Ovary (tissue), 9 donors: ENCODE measurements around the gene TMEM205. TPM values are rescaled to one million over a fixed set of nuclear protein-coding genes. Genes with fewer than 3 reads are reported as not detected.

ENCODE experiments used
- DNase-seq, 5 donors: peaks; one replicate each; pipeline ENCODE4 v3.0.0-alpha.2; 2019 to 2020
- H3K27ac ChIP-seq, 2 donors: fragments of 200-600 bp; one replicate each; pipeline versions ENCODE4 v1.5.1 to v1.8.0; 2019 to 2022
- H3K27me3 ChIP-seq: fragments of 200-600 bp; one replicate; pipeline ENCODE4 v1.8.0; 2022
- H3K36me3 ChIP-seq: fragments of 200-600 bp; sonication (generic); one replicate; pipeline ENCODE4 v1.5.1; 2019
- H3K4me1 ChIP-seq: one replicate; pipeline ENCODE4 v1.8.1; 2013; ENCODE audit warnings: mild to moderate bottlenecking, moderate library complexity; ENCODE audit not compliant: insufficient read depth
- H3K4me3 ChIP-seq: fragments of 200-600 bp; sonication (generic); one replicate; pipeline ENCODE4 v1.5.1; 2017
- H3K9me3 ChIP-seq, 2 donors: fragments of 200-600 bp in 1 of 2; sonication (generic) in 1 of 2; one replicate each; pipeline versions ENCODE4 v1.5.1 to v1.8.1; 2013 to 2019; ENCODE audit warnings: mild to moderate bottlenecking in 1 of 2, moderate library complexity in 1 of 2
- CTCF ChIP-seq, 3 donors: fragments of 450-650 bp in 2 of 3; fragments of 200-600 bp in 1 of 3; IDR thresholded peaks; one replicate each; pipeline versions ENCODE4 v1.5.1 to v1.8.0; 2016 to 2022; ENCODE audit warnings: antibody characterized with exemption in 3 of 3, mild to moderate bottlenecking in 1 of 3
- EP300 ChIP-seq: sonication (generic); formaldehyde crosslinking; IDR thresholded peaks from one replicate; pipeline ENCODE4 v1.6.1; 2017; ENCODE audit warnings: antibody characterized with exemption
- POLR2A ChIP-seq: fragments of 450-650 bp; IDR thresholded peaks from one replicate; pipeline ENCODE4 v1.6.1; 2017; ENCODE audit warnings: antibody characterized with exemption, mild to moderate bottlenecking, moderate library complexity
- WGBS, 3 donors: extraction: QIAGEN DNeasy Blood & Tissue Kit in 1 of 3; methylation state at CpG; one replicate each; pipeline versions ENCODE4 v1.1.5 to v1.1.7; 2013 to 2017; 5-methylcytosine and 5-hydroxymethylcytosine counted together
- intact Hi-C, 4 donors: fragments of 100-400 bp; cut with DNase I; formaldehyde crosslinking; loops; one replicate each; pipeline versions ENCODE4 v1.11.0 to v1.15.1; 2022 to 2023
- polyA plus RNA-seq, 2 donors: library from polyadenylated mRNA; stranded (reverse); fragments of 200-250 nt in 1 of 2; fragments of 350-450 nt in 1 of 2; fragmentation: Illumina TruSeq in 1 of 2; extraction: RNeasy Lipid Tissue Mini Kit (QIAGEN cat#74804) in 1 of 2; gene quantifications; one replicate each; pipeline ENCODE4 v1.2.3, GENCODE V29; 2013 to 2014
- total RNA-seq, 7 donors: library from RNA; depleted of rRNA in 2 of 7; stranded (reverse); fragments of >200 nt in 2 of 7; fragmentation: NEBNext Ultra II Directional in 3 of 7; extraction: Animal tissue kit (Norgen Biotek cat#: 25700) in 3 of 7; gene quantifications; one replicate each; pipeline versions ENCODE4 v1.1.0 to v1.2.4, GENCODE V29; 2016 to 2023
- donor health status: DM: no; HTN: no; CAD: no; lungs with moderate emphysema.
- donor health status: DM: no; HTN: no; CAD: no.
- donor health status: Bipolar disorder and iron deficiency.
- donor health status: DM: yes; HTN: yes; CAD: no.
- donor health status: DM: no; HTN: no; CAD: no.
- donor health status: DM: yes; HTN: yes; CAD: no.

Gene TMEM205
- total and polyA plus RNA-seq, 9 donors, result 64.0 to 296 (median 80.5) TPM

- intact Hi-C loops, result no loop called here
- peak in 2 of 5 donors; percentile 28 to 37 for DNase-seq
- Histone ChIP-seq H3K36me3 (no peaks in the 10 kb centered on the region), H3K4me1 (peaks cover 10% of the 10 kb centered on the region), H3K27ac (peak overlapping the region in 1 of 2 donors; percentile 64), H3K27me3 (no peaks in the 10 kb centered on the region), H3K4me3 (no peak overlapping the region), H3K9me3 (no peaks in the 10 kb centered on the region)
- TF ChIP-seq POLR2A (no peak), EP300 (no peak), CTCF (IDR thresholded peaks at IDR 0.05) (no peak)
- 77 to 83% (median 81%) methylated on average over 16 to 17 of the region's 17 CpGs for WGBS, 3 donors
These were observed 21.2 kb downstream of the TMEM205 start for GRCh38 chr19:11324748-11325389.

GRCh38 chr19:11324079-11324661, 21.9 kb downstream of the TMEM205 start:
- 12 to 20% (median 15%) methylated on average over 10 of the region's 10 CpGs for WGBS, 3 donors
- intact Hi-C loops, result no loop called here
- Histone ChIP-seq H3K36me3 (no peaks in the 10 kb centered on the region), H3K9me3 (no peaks in the 10 kb centered on the region), H3K4me3 (no peak overlapping the region), H3K4me1 (peaks cover 10% of the 10 kb centered on the region), H3K27me3 (no peaks in the 10 kb centered on the region), H3K27ac (peak overlapping the region in 1 of 2 donors; percentile 64)
- DNase-seq, result peak; percentile 64 to 84 (median 77)
- TF ChIP-seq POLR2A (no peak), CTCF (IDR thresholded peaks at IDR 0.05) (no peak), EP300 (no peak)

GRCh38 chr19:11323601-11324078, 22.4 kb downstream of the TMEM205 start:
- TF ChIP-seq EP300, result no peak
- TF ChIP-seq POLR2A, result no peak
- TF ChIP-seq CTCF (IDR thresholded peaks at IDR 0.05), result no peak
- 75 to 86% (median 77%) methylated on average over 5 of the region's 5 CpGs for WGBS, 3 donors
- no peak overlapping the region for H3K4me3 ChIP-seq

GRCh38 chr19:11322269-11323024, 23.6 kb downstream of the TMEM205 start:
- TF ChIP-seq CTCF (IDR thresholded peaks at IDR 0.05) (no peak), EP300 (no peak), POLR2A (no peak)
- H3K27me3 ChIP-seq, result no peaks in the 10 kb centered on the region
- H3K9me3 ChIP-seq, result no peaks in the 10 kb centered on the region
- no peak for DNase-seq
- H3K4me3 ChIP-seq, result no peak overlapping the region
- WGBS, 3 donors, result 51 to 68% (median 64%) methylated on average over 7 of the region's 7 CpGs
- peaks cover 10% of the 10 kb centered on the region for H3K4me1 ChIP-seq
- peak overlapping the region in 1 of 2 donors; percentile 40 for H3K27ac ChIP-seq
- intact Hi-C loops, result no loop called here
- H3K36me3 ChIP-seq, result no peaks in the 10 kb centered on the region

More at GRCh38 chr19:11323601-11324078, 22.4 kb downstream of the TMEM205 start:
- H3K27ac ChIP-seq, result peak overlapping the region in 1 of 2 donors; percentile 64
- peaks cover 10% of the 10 kb centered on the region for H3K4me1 ChIP-seq
- H3K27me3 ChIP-seq, result no peaks in the 10 kb centered on the region
- no peaks in the 10 kb centered on the region for H3K9me3 ChIP-seq
- H3K36me3 ChIP-seq, result no peaks in the 10 kb centered on the region
- intact Hi-C loops, result no loop called here
- no peak for DNase-seq
